GM23338 (cell line): ENCODE results near the gene POU2AF2.

Source experiments
- CREB1 ChIP-seq: fragments of 250-450 bp; sonication (Bioruptor Pico); IDR thresholded peaks from 2 replicates; pipeline ENCODE4 v1.5.0; 2020; ENCODE audit warnings: low read depth, mild to moderate bottlenecking, moderate library complexity
- CTCF ChIP-seq, 2 experiments: fragments of 200-600 bp in 1 of 2; sonication (generic) in 1 of 2; conservative IDR thresholded peaks; 2 replicates each; pipeline versions ENCODE4 v1.5.1 to v1.6.1; 2016 to 2017; ENCODE audit warnings: antibody characterized with exemption in 2 of 2, low read depth in 2 of 2, mild to moderate bottlenecking in 2 of 2, moderate library complexity in 1 of 2
- EZH2 ChIP-seq: fragments of 200-600 bp; sonication (generic); IDR thresholded peaks from one replicate; pipeline ENCODE4 v1.8.0; 2017; ENCODE audit warnings: antibody characterized with exemption, mild to moderate bottlenecking, low read depth; ENCODE audit not compliant: unreplicated experiment
- POLR2AphosphoS5 ChIP-seq: IDR thresholded peaks from 2 replicates; pipeline ENCODE4 v1.6.1; 2016; ENCODE audit warnings: antibody characterized with exemption, low read depth
- STAT1 ChIP-seq: IDR thresholded peaks from one replicate; pipeline ENCODE4 v1.6.1; 2016; ENCODE audit warnings: antibody characterized with exemption; ENCODE audit not compliant: unreplicated experiment
- ZNF114 ChIP-seq: fragments of 250-450 bp; sonication (Bioruptor Pico); IDR thresholded peaks from 2 replicates; pipeline ENCODE4 v1.5.0; 2020; ENCODE audit warnings: mild to moderate bottlenecking, moderate library complexity

- TF ChIP-seq STAT1: no peak
- no peak for TF ChIP-seq POLR2AphosphoS5
- TF ChIP-seq CREB1 (CRISPR knock-in tag): no peak
- TF ChIP-seq CTCF (conservative IDR thresholded peaks at IDR 0.05; ENCODE audit: low read depth in 2 of 2): no peak
- TF ChIP-seq ZNF114 (CRISPR knock-in tag): no peak
- no peak for TF ChIP-seq EZH2
These were observed 13.7 kb upstream of the POU2AF2 start for GRCh38 chr11:111231836-111232235.
